ENCODE measurements around the gene SLC25A23. TPM values are rescaled to one million over a fixed set of nuclear protein-coding genes. Genes with fewer than 3 reads are reported as not detected.
"Not testable (repeated sequence)": the region's sequence is repeated elsewhere in the genome, so short reads cannot be mapped to it uniquely, and the experiment has no call there.

The SLC25A23 gene
- total RNA-seq, 4 donors from 2014 or later: 111 to 328 (median 240) TPM

DNA sequence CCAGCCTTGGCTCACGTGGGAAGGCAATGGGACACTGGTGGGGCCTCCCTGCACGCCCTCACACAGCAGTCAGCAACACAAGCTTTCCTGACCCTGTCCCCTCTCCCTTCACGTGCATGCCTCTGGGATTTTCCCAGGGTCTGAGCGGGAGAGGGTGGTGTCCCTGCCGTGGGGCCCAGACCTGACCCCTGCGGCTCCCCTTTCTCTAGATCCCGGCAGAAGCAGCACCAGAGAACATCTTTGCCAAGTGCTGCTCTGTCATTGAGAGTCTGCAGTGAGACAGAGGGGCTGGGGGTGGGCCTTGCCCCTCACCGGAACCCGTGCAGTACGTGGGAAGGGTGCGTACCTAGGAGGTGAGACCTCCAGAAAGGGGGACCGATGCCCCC is 47.5 kb downstream of the SLC25A23 start:
- TF ChIP-seq, protein P1, sequence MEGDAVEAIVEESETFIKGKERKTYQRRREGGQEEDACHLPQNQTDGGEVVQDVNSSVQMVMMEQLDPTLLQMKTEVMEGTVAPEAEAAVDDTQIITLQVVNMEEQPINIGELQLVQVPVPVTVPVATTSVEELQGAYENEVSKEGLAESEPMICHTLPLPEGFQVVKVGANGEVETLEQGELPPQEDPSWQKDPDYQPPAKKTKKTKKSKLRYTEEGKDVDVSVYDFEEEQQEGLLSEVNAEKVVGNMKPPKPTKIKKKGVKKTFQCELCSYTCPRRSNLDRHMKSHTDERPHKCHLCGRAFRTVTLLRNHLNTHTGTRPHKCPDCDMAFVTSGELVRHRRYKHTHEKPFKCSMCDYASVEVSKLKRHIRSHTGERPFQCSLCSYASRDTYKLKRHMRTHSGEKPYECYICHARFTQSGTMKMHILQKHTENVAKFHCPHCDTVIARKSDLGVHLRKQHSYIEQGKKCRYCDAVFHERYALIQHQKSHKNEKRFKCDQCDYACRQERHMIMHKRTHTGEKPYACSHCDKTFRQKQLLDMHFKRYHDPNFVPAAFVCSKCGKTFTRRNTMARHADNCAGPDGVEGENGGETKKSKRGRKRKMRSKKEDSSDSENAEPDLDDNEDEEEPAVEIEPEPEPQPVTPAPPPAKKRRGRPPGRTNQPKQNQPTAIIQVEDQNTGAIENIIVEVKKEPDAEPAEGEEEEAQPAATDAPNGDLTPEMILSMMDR (IDR thresholded peaks at IDR 0.05): no peak
- TF ChIP-seq EP300 (IDR thresholded peaks at IDR 0.05): no peak
- no peak for TF ChIP-seq POLR2A (IDR thresholded peaks at IDR 0.05)
- TF ChIP-seq POLR2AphosphoS5 (IDR thresholded peaks at IDR 0.05): no peak
- H3K9me3 ChIP-seq: no peaks in the 10 kb centered on the region
- ATAC-seq: no peak
- no CpG with 5 or more reads among the region's 12 CpGs for WGBS, 2 donors (ENCODE audit: low coverage in 1 of 2)
- H3K27me3 ChIP-seq: no peaks in the 10 kb centered on the region
- peaks cover 0 to 26% (median 0%) of the 10 kb centered on the region in 3 donors for H3K4me1 ChIP-seq
- peak overlapping the region in 2 of 4 donors; percentile 51 to 61 for H3K27ac ChIP-seq
- peaks cover 0 to 38% of the 10 kb centered on the region in 2 donors for H3K36me3 ChIP-seq
- no peak overlapping the region for H3K4me3 ChIP-seq

DNA sequence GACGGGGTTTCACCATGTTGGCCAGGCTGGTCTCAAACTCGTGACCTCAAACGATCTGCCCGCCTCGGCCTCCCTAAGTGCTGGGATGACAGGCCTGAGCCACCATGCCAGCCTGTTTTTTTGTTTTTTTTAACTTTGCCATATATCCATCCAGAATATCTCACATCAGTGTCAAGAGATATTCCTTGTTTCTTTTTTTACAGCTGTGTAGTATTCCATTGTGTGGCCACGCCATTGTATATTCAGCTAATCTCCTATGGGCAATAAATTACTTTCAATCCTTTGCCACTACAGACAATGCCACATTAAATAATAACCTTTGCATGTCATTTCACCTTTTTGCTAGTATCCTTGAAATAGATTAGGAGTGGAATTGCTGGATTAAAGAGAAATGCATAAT is 50.2 kb downstream of the SLC25A23 start:
- peaks cover 0 to 25% (median 0%) of the 10 kb centered on the region in 3 donors for H3K4me1 ChIP-seq
- 92 to 94% methylated on average over 4 to 6 of the region's 6 CpGs for WGBS, 2 donors (ENCODE audit: low coverage in 1 of 2)
- H3K4me3 ChIP-seq: no peak overlapping the region
- no peak for ATAC-seq
- TF ChIP-seq, protein P1 (IDR thresholded peaks at IDR 0.05): no peak
- TF ChIP-seq EP300 (IDR thresholded peaks at IDR 0.05): no peak
- TF ChIP-seq POLR2A (IDR thresholded peaks at IDR 0.05): no peak
- TF ChIP-seq POLR2AphosphoS5 (IDR thresholded peaks at IDR 0.05): no peak
- no peaks in the 10 kb centered on the region for H3K27me3 ChIP-seq
- H3K36me3 ChIP-seq: peaks cover 0 to 11% of the 10 kb centered on the region in 2 donors
- no peaks in the 10 kb centered on the region for H3K9me3 ChIP-seq
- no peak overlapping the region for H3K27ac ChIP-seq

DNA sequence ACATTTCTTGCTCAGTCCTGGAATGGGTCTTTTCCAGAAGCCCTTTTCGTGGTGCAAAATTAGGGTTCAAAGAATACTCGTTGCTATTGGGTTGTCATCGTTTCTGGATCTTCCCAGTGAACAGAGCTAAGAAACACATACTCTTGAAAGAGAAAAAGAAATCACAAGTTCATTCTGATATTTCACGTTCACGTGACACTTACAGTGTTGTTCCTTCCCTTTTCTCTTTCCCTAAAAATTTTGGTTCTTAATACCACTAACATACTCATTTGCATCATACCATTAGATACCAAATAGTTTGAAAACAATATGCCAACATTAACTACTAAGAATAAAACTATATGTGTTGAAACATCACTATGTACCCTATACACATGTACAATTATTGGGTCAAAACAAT is 53.2 kb downstream of the SLC25A23 start:
- Histone ChIP-seq H3K9me3 (no peaks in the 10 kb centered on the region), H3K4me3 (no peak overlapping the region), H3K4me1 (peaks cover 0 to 8% (median 0%) of the 10 kb centered on the region in 3 donors), H3K36me3 (no peaks in the 10 kb centered on the region), H3K27ac (no peak overlapping the region), H3K27me3 (no peaks in the 10 kb centered on the region)
- 73 to 79% methylated on average over 5 of the region's 5 CpGs for WGBS, 2 donors (ENCODE audit: low coverage in 1 of 2)
- ATAC-seq: no peak
- TF ChIP-seq POLR2A (IDR thresholded peaks at IDR 0.05) (no peak), POLR2AphosphoS5 (IDR thresholded peaks at IDR 0.05) (no peak), EP300 (IDR thresholded peaks at IDR 0.05) (no peak)
- TF ChIP-seq, protein P1 (IDR thresholded peaks at IDR 0.05): no peak

DNA sequence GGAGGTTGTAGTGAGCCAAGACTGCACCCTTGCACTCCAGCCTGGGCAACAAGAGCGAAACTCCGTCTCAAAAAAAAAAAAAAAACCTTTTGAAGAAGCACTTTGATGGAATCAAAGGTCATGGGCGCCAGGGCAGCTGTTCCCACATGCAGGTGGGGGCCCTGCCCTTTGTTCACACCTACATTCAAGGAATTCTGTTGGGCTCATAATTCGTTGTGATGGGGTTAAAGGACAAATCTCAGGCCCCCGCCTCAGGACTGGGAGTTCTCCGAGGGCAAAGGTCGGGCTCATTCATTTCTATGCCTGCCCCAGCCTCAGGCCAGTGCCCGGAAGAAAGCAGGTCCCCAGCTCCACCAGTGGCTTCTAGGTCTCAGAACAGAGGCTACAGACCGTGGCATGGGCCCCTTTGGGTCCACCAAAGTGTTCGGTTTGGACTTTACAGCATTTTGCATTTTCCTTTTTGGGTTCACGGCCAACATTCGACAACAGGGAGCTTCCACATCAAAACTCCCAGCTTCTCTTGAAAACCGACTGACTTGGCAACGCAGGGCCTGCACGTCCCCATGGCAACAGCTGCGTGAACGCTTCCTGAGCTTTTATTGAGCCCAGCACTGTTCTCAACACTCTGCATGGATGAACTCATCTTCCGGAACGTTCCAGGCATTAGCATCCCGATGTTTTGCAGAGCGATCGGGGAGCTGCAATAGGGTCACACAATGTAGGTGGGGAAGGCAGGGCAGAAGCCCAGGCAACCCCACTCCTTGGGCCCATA is 56.6 kb downstream of the SLC25A23 start:
- TF ChIP-seq POLR2A (IDR thresholded peaks at IDR 0.05): no peak
- TF ChIP-seq EP300 (IDR thresholded peaks at IDR 0.05): no peak
- TF ChIP-seq, protein P1 (IDR thresholded peaks at IDR 0.05): no peak
- TF ChIP-seq POLR2AphosphoS5 (IDR thresholded peaks at IDR 0.05): no peak
- Histone ChIP-seq H3K27ac (no peak overlapping the region), H3K27me3 (no peaks in the 10 kb centered on the region), H3K9me3 (no peaks in the 10 kb centered on the region), H3K4me1 (peaks cover 0 to 8% (median 0%) of the 10 kb centered on the region in 3 donors), H3K4me3 (no peak overlapping the region), H3K36me3 (no peaks in the 10 kb centered on the region)
- no peak for ATAC-seq
- 48 to 50% methylated on average over 5 to 17 of the region's 22 CpGs for WGBS, 2 donors (ENCODE audit: low coverage in 1 of 2)

DNA sequence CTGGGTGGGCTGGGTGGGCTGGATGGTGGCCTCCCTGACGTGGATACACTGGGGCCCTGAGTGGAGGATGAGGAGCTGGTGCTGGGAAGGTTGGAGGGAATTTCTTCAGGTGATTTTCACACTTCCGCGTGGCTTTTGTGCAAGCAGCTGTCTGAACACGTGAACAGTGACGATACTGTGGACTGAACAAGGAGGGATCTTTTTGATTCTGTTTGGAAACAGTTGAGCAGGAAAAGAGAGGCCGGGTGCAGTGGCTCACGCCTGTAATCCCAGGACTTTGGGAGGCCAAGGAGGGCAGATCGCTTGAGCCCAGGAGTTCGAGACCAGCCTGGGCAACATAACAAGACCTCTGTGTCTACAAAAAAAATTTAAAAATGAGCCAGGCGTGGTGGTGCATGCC is 57.5 kb downstream of the SLC25A23 start:
- Histone ChIP-seq H3K27ac (no peak overlapping the region), H3K27me3 (no peaks in the 10 kb centered on the region), H3K36me3 (no peaks in the 10 kb centered on the region), H3K4me1 (peaks cover 0 to 8% (median 0%) of the 10 kb centered on the region in 3 donors), H3K9me3 (no peaks in the 10 kb centered on the region), H3K4me3 (no peak overlapping the region)
- 81 to 86% methylated on average over 6 to 8 of the region's 10 CpGs for WGBS, 2 donors (ENCODE audit: low coverage in 1 of 2)
- no peak for ATAC-seq
- no peak for TF ChIP-seq POLR2A (IDR thresholded peaks at IDR 0.05)
- TF ChIP-seq EP300 (IDR thresholded peaks at IDR 0.05): no peak
- TF ChIP-seq, protein P1 (IDR thresholded peaks at IDR 0.05): no peak
- no peak for TF ChIP-seq POLR2AphosphoS5 (IDR thresholded peaks at IDR 0.05)

DNA sequence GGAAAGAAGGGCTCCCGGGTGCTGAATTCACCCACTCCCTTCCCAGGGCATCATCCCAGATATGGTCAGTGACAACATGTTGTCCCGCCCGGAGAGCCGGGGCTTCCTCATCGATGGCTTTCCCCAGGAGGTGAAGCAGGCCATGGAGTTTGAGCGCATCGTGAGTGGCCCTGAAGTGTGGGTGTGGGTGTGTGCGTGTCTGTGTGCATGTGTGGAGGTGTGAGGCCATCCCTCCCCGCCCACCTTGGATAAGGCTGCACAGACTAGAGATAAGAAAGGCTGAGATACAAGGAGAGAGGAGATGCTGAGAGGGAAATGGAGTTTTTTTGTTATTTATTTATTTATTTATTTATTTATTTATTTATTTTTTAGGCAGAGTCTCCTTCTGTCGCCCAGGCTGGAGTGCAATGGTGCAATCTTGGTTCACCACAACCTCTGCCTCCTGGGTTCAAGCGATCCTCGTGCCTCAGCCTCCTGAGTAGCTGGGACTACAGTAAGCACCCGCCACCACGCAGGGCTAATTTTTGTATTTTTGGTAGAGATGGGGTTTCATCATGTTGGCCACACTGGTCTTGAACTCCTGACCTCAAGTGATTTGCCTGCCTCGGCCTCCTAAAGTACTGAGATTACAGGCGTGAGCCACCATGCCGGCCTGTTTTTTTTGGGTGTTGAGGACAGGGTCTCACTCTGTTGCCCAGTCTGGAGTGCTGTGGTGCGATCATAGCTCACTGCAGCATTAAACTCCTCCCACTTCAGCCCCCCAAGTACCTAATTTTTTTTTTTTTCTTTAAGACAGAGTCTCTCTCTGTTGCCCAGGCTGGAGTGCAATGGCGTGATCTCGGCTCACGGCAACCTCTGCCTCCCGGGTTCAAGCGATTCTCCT is 59.3 kb downstream of the SLC25A23 start:
- not testable (repeated sequence) for H3K9me3 ChIP-seq, H3K27ac ChIP-seq, H3K27me3 ChIP-seq, H3K4me3 ChIP-seq, H3K4me1 ChIP-seq, H3K36me3 ChIP-seq, ATAC-seq
- WGBS, 2 donors (ENCODE audit: low coverage in 1 of 2): 90% methylated on average over 4 to 7 of the region's 23 CpGs
